GM23338 (cell line): Measurements from ENCODE around the gene SFRP2. TPM values are rescaled to one million over a fixed set of nuclear protein-coding genes. Genes with fewer than 3 reads are reported as not detected.

ENCODE experiments used
- ATAC-seq: fragments of 200-7000 bp; cut with Tn5 transposase; 3 replicates; pipeline ENCODE4 v1.9.1; 2020
- DNase-seq: peaks from one replicate; pipeline ENCODE4 v3.0.0-alpha.2; 2015; ENCODE audit warnings: low spot score
- H2AFZ ChIP-seq: fragments of 200-600 bp; sonication (generic); 2 replicates; pipeline ENCODE4 v1.8.0; 2016; ENCODE audit warnings: antibody characterized with exemption, mild to moderate bottlenecking, moderate library complexity
- H3F3A ChIP-seq: fragments of 200-600 bp; sonication (generic); replicated peaks from 2 replicates; pipeline ENCODE4 v1.8.0; 2017; ENCODE audit warnings: antibody characterized with exemption, mixed run types, low read depth
- H3K27ac ChIP-seq: fragments of 200-600 bp; sonication (generic); 2 replicates; pipeline ENCODE4 v1.6.1; 2016; ENCODE audit warnings: low read depth
- H3K27me3 ChIP-seq: fragments of 200-600 bp; sonication (generic); 2 replicates; pipeline ENCODE4 v1.8.0; 2016; ENCODE audit warnings: mild to moderate bottlenecking, mixed run types, moderate library complexity; ENCODE audit not compliant: insufficient read depth
- H3K36me3 ChIP-seq: fragments of 200-600 bp; sonication (generic); 2 replicates; pipeline ENCODE4 v1.8.0; 2016; ENCODE audit warnings: mild to moderate bottlenecking; ENCODE audit not compliant: insufficient read depth
- H3K4me1 ChIP-seq: fragments of 200-600 bp; sonication (generic); 2 replicates; pipeline ENCODE4 v1.8.0; 2016; ENCODE audit warnings: mild to moderate bottlenecking, moderate library complexity; ENCODE audit not compliant: insufficient read depth
- H3K4me2 ChIP-seq: fragments of 200-600 bp; sonication (generic); 2 replicates; pipeline ENCODE4 v1.7.1; 2017; ENCODE audit warnings: mixed run types
- H3K4me3 ChIP-seq: fragments of 200-600 bp; sonication (generic); 2 replicates; pipeline ENCODE4 v1.6.1; 2016; ENCODE audit warnings: mixed run types
- H3K79me2 ChIP-seq: fragments of 200-600 bp; sonication (generic); replicated peaks from 2 replicates; pipeline ENCODE4 v1.8.0; 2017; ENCODE audit warnings: mild to moderate bottlenecking; ENCODE audit not compliant: insufficient read depth
- H3K9me2 ChIP-seq: fragments of 200-600 bp; sonication (generic); 2 replicates; pipeline ENCODE4 v1.8.0; 2017; ENCODE audit not compliant: insufficient read depth
- H4K20me1 ChIP-seq: fragments of 200-600 bp; sonication (generic); replicated peaks from 2 replicates; pipeline ENCODE4 v1.8.0; 2017; ENCODE audit warnings: mild to moderate bottlenecking; ENCODE audit not compliant: insufficient read depth
- H3K27ac Mint-ChIP-seq: 2 replicates; pipeline ENCODE4 v1.8.0; 2020; ENCODE audit warnings: inconsistent platforms, mild to moderate bottlenecking, moderate library complexity, mixed read lengths
- H3K27me3 Mint-ChIP-seq: 3 replicates; pipeline ENCODE4 v1.8.0; 2022; ENCODE audit warnings: low read depth, mild to moderate bottlenecking, moderate library complexity, mixed read lengths, inconsistent platforms; ENCODE audit not compliant: insufficient read depth, poor library complexity
- H3K36me3 Mint-ChIP-seq: 3 replicates; pipeline ENCODE4 v1.8.0; 2021; ENCODE audit warnings: low read depth, mild to moderate bottlenecking, inconsistent platforms, moderate library complexity, mixed read lengths
- H3K4me1 Mint-ChIP-seq: 3 replicates; pipeline ENCODE4 v1.8.0; 2020; ENCODE audit warnings: mild to moderate bottlenecking, inconsistent platforms, mixed read lengths
- H3K4me3 Mint-ChIP-seq: 3 replicates; pipeline ENCODE4 v1.8.0; 2021; ENCODE audit warnings: moderate library complexity, mild to moderate bottlenecking, inconsistent platforms, mixed read lengths
- H3K9me3 Mint-ChIP-seq: 3 replicates; pipeline ENCODE4 v1.8.0; 2020; ENCODE audit warnings: moderate library complexity, mild to moderate bottlenecking, inconsistent platforms, mixed read lengths
- EZH2 ChIP-seq: fragments of 200-600 bp; sonication (generic); IDR thresholded peaks from one replicate; pipeline ENCODE4 v1.8.0; 2017; ENCODE audit warnings: antibody characterized with exemption, mild to moderate bottlenecking, low read depth; ENCODE audit not compliant: unreplicated experiment
- NANOG ChIP-seq: IDR thresholded peaks from 2 replicates; pipeline ENCODE4 v1.6.1; 2016; ENCODE audit warnings: antibody characterized with exemption, borderline replicate concordance
- POLR2AphosphoS5 ChIP-seq: IDR thresholded peaks from 2 replicates; pipeline ENCODE4 v1.6.1; 2016; ENCODE audit warnings: antibody characterized with exemption, low read depth
- STAT1 ChIP-seq: IDR thresholded peaks from one replicate; pipeline ENCODE4 v1.6.1; 2016; ENCODE audit warnings: antibody characterized with exemption; ENCODE audit not compliant: unreplicated experiment
- ZNF114 ChIP-seq: fragments of 250-450 bp; sonication (Bioruptor Pico); IDR thresholded peaks from 2 replicates; pipeline ENCODE4 v1.5.0; 2020; ENCODE audit warnings: mild to moderate bottlenecking, moderate library complexity
- polyA plus RNA-seq: library from polyadenylated mRNA; unstranded; fragments of >200 nt; fragmentation: Nextera tagmentation; extraction: Ambion mirVana; gene quantifications from 2 replicates; pipeline ENCODE4 v1.2.1, GENCODE V29; 2016
- total RNA-seq: library from RNA; depleted of rRNA; stranded (reverse); fragments of >200 nt; shearing (Covaris generic); gene quantifications from 2 replicates; pipeline ENCODE4 v1.2.3, GENCODE V29; 2014
- TF ChIP-seq, protein P1 (sequence below): IDR thresholded peaks from one replicate; pipeline ENCODE4 v1.6.1; 2018; ENCODE audit warnings: antibody characterized with exemption; ENCODE audit not compliant: unreplicated experiment
- TF ChIP-seq, protein P2 (sequence below): IDR thresholded peaks from 2 replicates; pipeline ENCODE4 v1.6.1; 2016; ENCODE audit warnings: antibody characterized with exemption
- TF ChIP-seq, protein P3 (sequence below), 2 experiments: fragments of 200-600 bp in 1 of 2; sonication (generic) in 1 of 2; conservative IDR thresholded peaks; 2 replicates each; pipeline versions ENCODE4 v1.5.1 to v1.6.1; 2016 to 2017; ENCODE audit warnings: antibody characterized with exemption in 2 of 2, low read depth in 2 of 2, mild to moderate bottlenecking in 2 of 2, moderate library complexity in 1 of 2

SFRP2 gene
- total and polyA plus RNA-seq, 2 experiments from 2014 or later, result 219 to 286 TPM

DNA sequence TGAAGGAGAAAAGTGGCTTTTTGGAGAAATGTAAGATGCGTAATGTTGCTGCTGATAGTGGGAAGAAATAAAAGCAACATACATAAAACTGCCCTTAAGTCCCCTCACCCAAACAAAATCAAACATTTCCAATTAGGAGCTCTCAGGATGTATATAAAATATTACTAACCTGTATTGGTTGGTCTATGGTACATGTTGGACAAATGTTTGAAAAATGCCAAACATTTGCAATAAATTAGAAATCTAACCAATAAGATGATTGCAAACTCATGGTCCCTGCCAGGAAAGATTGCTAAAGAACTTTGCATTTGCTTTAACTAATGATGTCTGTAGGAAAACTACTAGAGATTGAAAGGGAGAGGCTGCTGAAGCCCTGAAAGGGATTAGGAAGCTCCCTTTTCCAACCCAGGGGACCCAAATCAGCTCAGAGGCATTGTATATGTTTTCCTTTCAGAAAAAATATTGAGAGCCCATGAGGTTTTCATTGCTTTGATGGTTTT, 1.8 kb downstream of the SFRP2 start (continued):
- TF ChIP-seq, protein P1, sequence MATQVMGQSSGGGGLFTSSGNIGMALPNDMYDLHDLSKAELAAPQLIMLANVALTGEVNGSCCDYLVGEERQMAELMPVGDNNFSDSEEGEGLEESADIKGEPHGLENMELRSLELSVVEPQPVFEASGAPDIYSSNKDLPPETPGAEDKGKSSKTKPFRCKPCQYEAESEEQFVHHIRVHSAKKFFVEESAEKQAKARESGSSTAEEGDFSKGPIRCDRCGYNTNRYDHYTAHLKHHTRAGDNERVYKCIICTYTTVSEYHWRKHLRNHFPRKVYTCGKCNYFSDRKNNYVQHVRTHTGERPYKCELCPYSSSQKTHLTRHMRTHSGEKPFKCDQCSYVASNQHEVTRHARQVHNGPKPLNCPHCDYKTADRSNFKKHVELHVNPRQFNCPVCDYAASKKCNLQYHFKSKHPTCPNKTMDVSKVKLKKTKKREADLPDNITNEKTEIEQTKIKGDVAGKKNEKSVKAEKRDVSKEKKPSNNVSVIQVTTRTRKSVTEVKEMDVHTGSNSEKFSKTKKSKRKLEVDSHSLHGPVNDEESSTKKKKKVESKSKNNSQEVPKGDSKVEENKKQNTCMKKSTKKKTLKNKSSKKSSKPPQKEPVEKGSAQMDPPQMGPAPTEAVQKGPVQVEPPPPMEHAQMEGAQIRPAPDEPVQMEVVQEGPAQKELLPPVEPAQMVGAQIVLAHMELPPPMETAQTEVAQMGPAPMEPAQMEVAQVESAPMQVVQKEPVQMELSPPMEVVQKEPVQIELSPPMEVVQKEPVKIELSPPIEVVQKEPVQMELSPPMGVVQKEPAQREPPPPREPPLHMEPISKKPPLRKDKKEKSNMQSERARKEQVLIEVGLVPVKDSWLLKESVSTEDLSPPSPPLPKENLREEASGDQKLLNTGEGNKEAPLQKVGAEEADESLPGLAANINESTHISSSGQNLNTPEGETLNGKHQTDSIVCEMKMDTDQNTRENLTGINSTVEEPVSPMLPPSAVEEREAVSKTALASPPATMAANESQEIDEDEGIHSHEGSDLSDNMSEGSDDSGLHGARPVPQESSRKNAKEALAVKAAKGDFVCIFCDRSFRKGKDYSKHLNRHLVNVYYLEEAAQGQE, result no peak
- TF ChIP-seq, protein P2, sequence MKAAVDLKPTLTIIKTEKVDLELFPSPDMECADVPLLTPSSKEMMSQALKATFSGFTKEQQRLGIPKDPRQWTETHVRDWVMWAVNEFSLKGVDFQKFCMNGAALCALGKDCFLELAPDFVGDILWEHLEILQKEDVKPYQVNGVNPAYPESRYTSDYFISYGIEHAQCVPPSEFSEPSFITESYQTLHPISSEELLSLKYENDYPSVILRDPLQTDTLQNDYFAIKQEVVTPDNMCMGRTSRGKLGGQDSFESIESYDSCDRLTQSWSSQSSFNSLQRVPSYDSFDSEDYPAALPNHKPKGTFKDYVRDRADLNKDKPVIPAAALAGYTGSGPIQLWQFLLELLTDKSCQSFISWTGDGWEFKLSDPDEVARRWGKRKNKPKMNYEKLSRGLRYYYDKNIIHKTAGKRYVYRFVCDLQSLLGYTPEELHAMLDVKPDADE, result no peak
- TF ChIP-seq, protein P3, sequence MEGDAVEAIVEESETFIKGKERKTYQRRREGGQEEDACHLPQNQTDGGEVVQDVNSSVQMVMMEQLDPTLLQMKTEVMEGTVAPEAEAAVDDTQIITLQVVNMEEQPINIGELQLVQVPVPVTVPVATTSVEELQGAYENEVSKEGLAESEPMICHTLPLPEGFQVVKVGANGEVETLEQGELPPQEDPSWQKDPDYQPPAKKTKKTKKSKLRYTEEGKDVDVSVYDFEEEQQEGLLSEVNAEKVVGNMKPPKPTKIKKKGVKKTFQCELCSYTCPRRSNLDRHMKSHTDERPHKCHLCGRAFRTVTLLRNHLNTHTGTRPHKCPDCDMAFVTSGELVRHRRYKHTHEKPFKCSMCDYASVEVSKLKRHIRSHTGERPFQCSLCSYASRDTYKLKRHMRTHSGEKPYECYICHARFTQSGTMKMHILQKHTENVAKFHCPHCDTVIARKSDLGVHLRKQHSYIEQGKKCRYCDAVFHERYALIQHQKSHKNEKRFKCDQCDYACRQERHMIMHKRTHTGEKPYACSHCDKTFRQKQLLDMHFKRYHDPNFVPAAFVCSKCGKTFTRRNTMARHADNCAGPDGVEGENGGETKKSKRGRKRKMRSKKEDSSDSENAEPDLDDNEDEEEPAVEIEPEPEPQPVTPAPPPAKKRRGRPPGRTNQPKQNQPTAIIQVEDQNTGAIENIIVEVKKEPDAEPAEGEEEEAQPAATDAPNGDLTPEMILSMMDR (conservative IDR thresholded peaks at IDR 0.05; ENCODE audit: low read depth in 2 of 2), result no peak
- TF ChIP-seq ZNF114 (CRISPR knock-in tag) (no peak), EZH2 (no peak)

DNA sequence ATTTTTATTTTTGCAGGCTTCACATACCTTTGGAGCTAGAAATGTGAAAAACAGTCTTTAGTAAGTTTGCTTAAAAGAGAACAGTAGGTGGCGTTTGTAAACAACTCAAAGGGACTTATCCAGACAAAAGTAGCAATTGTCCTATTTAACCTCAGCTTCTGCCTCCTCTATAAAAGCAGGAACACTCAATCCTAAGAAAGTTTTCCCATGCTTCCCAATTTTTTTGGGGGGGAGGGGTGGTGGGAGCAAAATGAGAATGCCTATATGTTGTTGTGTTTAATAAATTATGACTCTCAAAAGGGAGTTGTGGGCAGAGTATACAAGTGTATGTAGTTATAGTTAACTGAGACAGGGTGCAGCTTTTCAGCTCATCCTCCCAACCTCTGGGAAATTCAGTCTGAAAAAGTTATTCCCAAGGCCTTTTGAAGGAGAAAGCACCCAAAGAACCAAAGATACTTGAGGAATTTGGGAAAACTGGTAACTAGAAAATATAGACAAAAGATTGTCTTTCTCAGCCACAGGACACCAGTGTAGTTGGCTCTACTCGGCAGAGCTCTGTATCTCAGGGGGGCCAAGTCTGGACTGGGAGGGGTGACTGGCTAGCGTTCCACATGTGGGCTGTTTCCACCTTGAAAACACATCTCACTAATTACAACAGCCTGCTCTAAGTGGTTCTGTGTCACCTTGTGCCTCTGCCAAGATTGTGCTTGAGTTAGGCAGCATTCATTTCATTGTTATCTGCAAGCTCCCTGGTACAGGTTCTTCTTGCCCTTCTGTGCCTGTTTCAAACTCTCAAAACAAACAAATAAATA, 2.8 kb downstream of the SFRP2 start:
- H3K4me2 ChIP-seq, result peak overlapping the region; percentile 90

More for the DNA sequence above, 2.8 kb downstream of the SFRP2 start:
- Mint-ChIP-seq H3K27ac (peak overlapping the region; percentile 70; the same call in 1 of the 2 replicates), H3K4me3 (peak overlapping the region; percentile 99), H3K36me3 (peaks cover 74% of the 10 kb centered on the region), H3K9me3 (no peaks in the 10 kb centered on the region; the same call in 2 of the 3 replicates), H3K27me3 (peaks cover 31% of the 10 kb centered on the region), H3K4me1 (peaks cover 46% of the 10 kb centered on the region)
- peaks cover 36% of the 10 kb centered on the region for H3K4me1 ChIP-seq
- ATAC-seq (no peak), DNase-seq (peak; percentile 70)
- peaks cover 33% of the 10 kb centered on the region for H4K20me1 ChIP-seq
- H3K27ac ChIP-seq, result peak overlapping the region; percentile 22; the same call in 1 of the 2 replicates
- H3K27me3 ChIP-seq, result no peaks in the 10 kb centered on the region
- TF ChIP-seq POLR2AphosphoS5 (no peak; the same call in 1 of the 2 replicates), NANOG (0 out of 2 replicates have a peak, but pooled peaks have one; percentile 8), STAT1 (no peak)
- TF ChIP-seq, protein P3 (conservative IDR thresholded peaks at IDR 0.05; ENCODE audit: low read depth in 2 of 2), result peak; percentile 53 to 54
- H3K79me2 ChIP-seq, result peaks cover 47% of the 10 kb centered on the region
- no peaks in the 10 kb centered on the region for H3K9me2 ChIP-seq
- H2AFZ ChIP-seq, result no peak overlapping the region
- peak overlapping the region; percentile 89 for H3K4me3 ChIP-seq
- H3K36me3 ChIP-seq, result peaks cover 35% of the 10 kb centered on the region; the same call in 1 of the 2 replicates
- H3F3A ChIP-seq, result peaks cover 7% of the 10 kb centered on the region; the same call in 1 of the 2 replicates
